Gastrocnemius medialis (tissue), 4 donors: ENCODE results near the gene PTPRB. TPM values are rescaled to one million over a fixed set of nuclear protein-coding genes. Genes with fewer than 3 reads are reported as not detected.
A peak's percentile ranks its signal among the peaks of the same experiment; 100 is the strongest.
"Not testable (repeated sequence)": the region's sequence is repeated elsewhere in the genome, so short reads cannot be mapped to it uniquely, and the experiment has no call there.

ENCODE experiments used
- ATAC-seq, 2 donors: fragments of 150-250 bp; one replicate each; pipeline ENCODE4 v1.9.1; 2016
- DNase-seq, 2 donors: peaks; one replicate each; pipeline ENCODE4 v3.0.0-alpha.2; 2019
- H3K27ac ChIP-seq, 4 donors: fragments of 200-600 bp; sonication (generic); 1 replicate in 1 of 4; 2 replicates in 3 of 4; pipeline ENCODE4 v1.5.1; 2016 to 2018; ENCODE audit warnings: mild to moderate bottlenecking in 2 of 4, moderate library complexity in 1 of 4
- H3K27me3 ChIP-seq, 3 donors: fragments of 200-600 bp; sonication (generic) in 2 of 3; 1 replicate in 1 of 3; 2 replicates in 2 of 3; pipeline versions ENCODE4 v1.5.1 to v1.6.0; 2016 to 2019; ENCODE audit warnings: mild to moderate bottlenecking in 1 of 3, moderate library complexity in 1 of 3
- H3K36me3 ChIP-seq, 2 donors: fragments of 200-600 bp; sonication (generic) in 1 of 2; one replicate each; pipeline ENCODE4 v1.5.1; 2017 to 2018
- H3K4me1 ChIP-seq, 2 donors: fragments of 200-600 bp; sonication (generic) in 1 of 2; one replicate each; pipeline ENCODE4 v1.5.1; 2016 to 2017; ENCODE audit warnings: mild to moderate bottlenecking in 2 of 2
- H3K4me3 ChIP-seq, 4 donors: fragments of 200-600 bp; sonication (generic) in 3 of 4; 1 replicate in 1 of 4; 2 replicates in 3 of 4; pipeline ENCODE4 v1.5.1; 2016 to 2019; ENCODE audit warnings: mild to moderate bottlenecking in 2 of 4
- H3K9me3 ChIP-seq, 3 donors: fragments of 200-600 bp; sonication (generic) in 2 of 3; 1 replicate in 1 of 3; 2 replicates in 2 of 3; pipeline ENCODE4 v1.5.1; 2016 to 2019
- POLR2A ChIP-seq, 2 donors: fragments of 450-650 bp; IDR thresholded peaks; one replicate each; pipeline ENCODE4 v1.6.1; 2017; ENCODE audit warnings: antibody characterized with exemption in 2 of 2, mild to moderate bottlenecking in 2 of 2, moderate library complexity in 2 of 2
- in situ Hi-C, 4 donors: fragments of 200-750 bp; cut with MboI; loops; one replicate each; pipeline versions ENCODE4 v1.15.0 to v1.8.0; 2017; ENCODE audit warnings: low sequenced_read_pairs in 4 of 4
- intact Hi-C: fragments of 100-400 bp; cut with DNase I; formaldehyde crosslinking; loops from one replicate; pipeline ENCODE4 v1.15.1; 2023; ENCODE audit warnings: low total_unique reads
- total RNA-seq, 4 donors: library from RNA; depleted of rRNA; stranded (reverse); fragments of >200 nt; gene quantifications; one replicate each; pipeline versions ENCODE4 v1.1.0 to v1.2.3, GENCODE V29; 2016
- TF ChIP-seq, protein P1 (sequence below), 5 experiments: fragments of 450-650 bp in 3 of 5; fragments of 200-600 bp in 2 of 5; sonication (generic) in 2 of 5; IDR thresholded peaks in 4 of 5; conservative IDR thresholded peaks in 1 of 5; 1 replicate in 4 of 5; 2 replicates in 1 of 5; pipeline ENCODE4 v1.5.1; 2016 to 2019; ENCODE audit warnings: antibody characterized with exemption in 5 of 5, mild to moderate bottlenecking in 3 of 5, moderate library complexity in 3 of 5

Gene PTPRB
- total RNA-seq, 4 donors from 2014 or later: 11.7 to 22.7 (median 15.9) TPM

DNA sequence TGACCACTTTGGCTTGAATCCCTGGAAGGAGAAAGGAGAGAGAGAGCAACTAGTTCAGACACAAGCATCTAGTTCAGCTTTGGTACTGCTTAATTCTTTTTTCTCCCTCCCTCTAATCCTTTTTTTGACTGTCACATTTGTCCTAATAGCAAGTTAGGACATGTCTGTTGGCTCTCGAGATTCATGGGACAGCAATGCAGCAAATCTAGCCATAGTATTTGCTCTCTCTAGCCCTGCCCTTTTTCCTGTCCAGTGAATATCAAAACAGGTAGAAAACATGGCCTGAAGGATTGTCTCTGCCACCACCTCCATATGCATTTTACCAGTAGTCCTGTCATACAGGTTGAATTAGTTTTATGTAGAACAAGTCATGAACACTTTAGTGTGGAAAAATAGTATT, 116.4 kb downstream of the PTPRB start:
- H3K36me3 ChIP-seq: peaks cover 0 to 8% of the 10 kb centered on the region in 2 donors
- TF ChIP-seq POLR2A (IDR thresholded peaks at IDR 0.05): no peak
- TF ChIP-seq, protein P1, sequence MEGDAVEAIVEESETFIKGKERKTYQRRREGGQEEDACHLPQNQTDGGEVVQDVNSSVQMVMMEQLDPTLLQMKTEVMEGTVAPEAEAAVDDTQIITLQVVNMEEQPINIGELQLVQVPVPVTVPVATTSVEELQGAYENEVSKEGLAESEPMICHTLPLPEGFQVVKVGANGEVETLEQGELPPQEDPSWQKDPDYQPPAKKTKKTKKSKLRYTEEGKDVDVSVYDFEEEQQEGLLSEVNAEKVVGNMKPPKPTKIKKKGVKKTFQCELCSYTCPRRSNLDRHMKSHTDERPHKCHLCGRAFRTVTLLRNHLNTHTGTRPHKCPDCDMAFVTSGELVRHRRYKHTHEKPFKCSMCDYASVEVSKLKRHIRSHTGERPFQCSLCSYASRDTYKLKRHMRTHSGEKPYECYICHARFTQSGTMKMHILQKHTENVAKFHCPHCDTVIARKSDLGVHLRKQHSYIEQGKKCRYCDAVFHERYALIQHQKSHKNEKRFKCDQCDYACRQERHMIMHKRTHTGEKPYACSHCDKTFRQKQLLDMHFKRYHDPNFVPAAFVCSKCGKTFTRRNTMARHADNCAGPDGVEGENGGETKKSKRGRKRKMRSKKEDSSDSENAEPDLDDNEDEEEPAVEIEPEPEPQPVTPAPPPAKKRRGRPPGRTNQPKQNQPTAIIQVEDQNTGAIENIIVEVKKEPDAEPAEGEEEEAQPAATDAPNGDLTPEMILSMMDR (IDR thresholded peaks at IDR 0.05 in 4 of 5, conservative IDR thresholded peaks at IDR 0.05 in 1 of 5): no peak
- H3K27me3 ChIP-seq: no peaks in the 10 kb centered on the region
- no peak overlapping the region for H3K4me3 ChIP-seq
- H3K4me1 ChIP-seq: no peaks in the 10 kb centered on the region
- ATAC-seq: no peak
- in situ Hi-C loops: no loop called here
- DNase-seq: no peak
- H3K27ac ChIP-seq: no peak overlapping the region
- intact Hi-C loops: no loop called here
- no peaks in the 10 kb centered on the region for H3K9me3 ChIP-seq

DNA sequence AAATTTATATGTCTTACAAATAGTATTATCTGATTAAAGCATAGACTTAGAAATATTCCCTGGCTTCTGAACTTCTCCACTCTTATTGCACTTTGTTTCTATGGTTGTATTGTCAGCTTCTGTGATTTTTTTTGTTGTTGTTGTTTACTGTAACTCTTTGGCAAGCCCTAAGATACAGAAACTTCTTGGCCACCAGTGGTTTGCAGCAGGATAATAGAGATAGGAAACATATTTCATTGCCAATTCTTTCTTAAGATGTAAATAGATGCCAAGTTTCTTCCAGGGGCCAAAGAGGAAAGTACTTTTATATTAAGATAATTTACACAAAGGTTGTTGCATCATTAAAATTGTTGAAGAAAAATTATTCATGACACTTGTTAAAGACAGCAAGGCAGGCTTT, 123.8 kb downstream of the PTPRB start:
- no peaks in the 10 kb centered on the region for H3K4me1 ChIP-seq
- H3K27me3 ChIP-seq: no peaks in the 10 kb centered on the region
- H3K36me3 ChIP-seq: no peaks in the 10 kb centered on the region
- no peak for DNase-seq
- peak overlapping the region in 1 of 4 donors; percentile 15 for H3K27ac ChIP-seq
- ATAC-seq: no peak
- no peaks in the 10 kb centered on the region for H3K9me3 ChIP-seq
- intact Hi-C loops (no loop called here), in situ Hi-C loops (no loop called here)
- TF ChIP-seq, protein P1 (IDR thresholded peaks at IDR 0.05 in 4 of 5, conservative IDR thresholded peaks at IDR 0.05 in 1 of 5): no peak
- no peak for TF ChIP-seq POLR2A (IDR thresholded peaks at IDR 0.05)
- no peak overlapping the region for H3K4me3 ChIP-seq

DNA sequence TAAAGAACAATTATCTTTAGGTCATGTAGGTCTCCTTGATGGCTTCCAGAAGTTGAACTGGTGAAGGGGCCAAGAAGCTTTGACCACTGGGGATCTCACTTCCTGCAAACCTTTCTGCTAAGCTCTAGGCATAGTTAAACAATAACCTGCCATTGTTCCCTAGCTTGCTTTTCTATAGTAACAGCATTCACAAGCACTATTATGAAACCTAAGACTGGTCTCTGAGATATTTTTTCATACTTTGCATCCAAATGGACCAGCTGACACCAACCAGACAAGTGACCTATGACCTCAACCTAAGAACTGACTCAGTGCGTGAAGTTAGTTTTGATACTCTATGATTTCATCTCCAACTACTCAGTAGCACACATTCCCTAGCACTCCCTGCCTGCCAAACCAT, 129.1 kb downstream of the PTPRB start:
- in situ Hi-C loops: no loop called here
- ATAC-seq: no peak
- no peak for TF ChIP-seq POLR2A (IDR thresholded peaks at IDR 0.05)
- TF ChIP-seq, protein P1 (IDR thresholded peaks at IDR 0.05 in 4 of 5, conservative IDR thresholded peaks at IDR 0.05 in 1 of 5): no peak

GRCh38 chr12:70507442-70507841, 129.8 kb downstream of the PTPRB start:
- Histone ChIP-seq H3K9me3 (no peaks in the 10 kb centered on the region), H3K36me3 (no peaks in the 10 kb centered on the region), H3K4me1 (no peaks in the 10 kb centered on the region), H3K27me3 (no peaks in the 10 kb centered on the region), H3K4me3 (no peak overlapping the region), H3K27ac (no peak overlapping the region)
- ATAC-seq (no peak), DNase-seq (no peak)
- no peak for TF ChIP-seq POLR2A (IDR thresholded peaks at IDR 0.05)
- TF ChIP-seq, protein P1 (IDR thresholded peaks at IDR 0.05 in 4 of 5, conservative IDR thresholded peaks at IDR 0.05 in 1 of 5): no peak
- intact Hi-C loops: no loop called here
- in situ Hi-C loops: no loop called here

More for the DNA sequence above, 129.1 kb downstream of the PTPRB start:
- no peaks in the 10 kb centered on the region for H3K36me3 ChIP-seq
- DNase-seq: no peak
- H3K9me3 ChIP-seq: no peaks in the 10 kb centered on the region
- no peak overlapping the region for H3K4me3 ChIP-seq
- no peaks in the 10 kb centered on the region for H3K4me1 ChIP-seq
- H3K27me3 ChIP-seq: no peaks in the 10 kb centered on the region
- intact Hi-C loops: no loop called here
- H3K27ac ChIP-seq: no peak overlapping the region

GRCh38 chr12:70497508-70497907, 139.7 kb downstream of the PTPRB start:
- H3K4me3 ChIP-seq: no peak overlapping the region
- no peak overlapping the region for H3K27ac ChIP-seq
- DNase-seq (no peak), ATAC-seq (no peak)
- in situ Hi-C loops: no loop called here
- TF ChIP-seq, protein P1 (IDR thresholded peaks at IDR 0.05 in 4 of 5, conservative IDR thresholded peaks at IDR 0.05 in 1 of 5): no peak
- TF ChIP-seq POLR2A (IDR thresholded peaks at IDR 0.05): no peak
- no peaks in the 10 kb centered on the region for H3K27me3 ChIP-seq
- intact Hi-C loops: no loop called here
- H3K36me3 ChIP-seq: no peaks in the 10 kb centered on the region
- no peaks in the 10 kb centered on the region for H3K9me3 ChIP-seq
- no peaks in the 10 kb centered on the region for H3K4me1 ChIP-seq

- H3K36me3 ChIP-seq, H3K27me3 ChIP-seq, intact Hi-C loops, H3K4me1 ChIP-seq, DNase-seq, in situ Hi-C loops, ATAC-seq, H3K9me3 ChIP-seq, H3K4me3 ChIP-seq, H3K27ac ChIP-seq: not testable (repeated sequence)
These were observed 144.3 kb downstream of the PTPRB start for GRCh38 chr12:70492904-70493303.

- DNase-seq, in situ Hi-C loops, H3K9me3 ChIP-seq, ATAC-seq, H3K27me3 ChIP-seq, intact Hi-C loops, H3K4me3 ChIP-seq, H3K4me1 ChIP-seq, H3K27ac ChIP-seq, H3K36me3 ChIP-seq: not testable (repeated sequence)
These were observed 146.3 kb downstream of the PTPRB start for GRCh38 chr12:70490928-70491327.
